ENCODE results near the gene ELAVL2. TPM values are rescaled to one million over a fixed set of nuclear protein-coding genes. Genes with fewer than 3 reads are reported as not detected.

The ELAVL2 gene
- total and polyA plus RNA-seq, 9 donors: 2.1 to 5.6 (median 3.6) TPM

- no peaks in the 10 kb centered on the region for H3K36me3 ChIP-seq (ENCODE audit: control insufficient read depth, insufficient read depth, low read length)
- no peaks in the 10 kb centered on the region for H3K4me1 ChIP-seq (ENCODE audit: control insufficient read depth, insufficient read depth, low read length)
- WGBS (ENCODE audit: insufficient coverage): 73% methylated on average over 1 of the region's 3 CpGs
- H3K9me3 ChIP-seq (replicated peaks; ENCODE audit: control insufficient read depth, low read depth, low read length): no peaks in the 10 kb centered on the region
- no peak overlapping the region for H3K4me3 ChIP-seq (ENCODE audit: low read length)
- no peak for DNase-seq
- no peak overlapping the region for H3K27ac ChIP-seq (ENCODE audit: low read length)
- H3K27me3 ChIP-seq (ENCODE audit: control insufficient read depth, insufficient read depth, low read length): no peaks in the 10 kb centered on the region
Observed at GRCh38 chr9:23796209-23796608, 29.8 kb downstream of the ELAVL2 start.

GRCh38 chr9:23790351-23791260, 35.4 kb downstream of the ELAVL2 start:
- WGBS (ENCODE audit: insufficient coverage): 31% methylated on average over 2 of the region's 9 CpGs
- Histone ChIP-seq H3K4me1 (ENCODE audit: control insufficient read depth, insufficient read depth, low read length) (no peaks in the 10 kb centered on the region), H3K27me3 (ENCODE audit: control insufficient read depth, insufficient read depth, low read length) (no peaks in the 10 kb centered on the region), H3K27ac (ENCODE audit: low read length) (no peak overlapping the region), H3K36me3 (ENCODE audit: control insufficient read depth, insufficient read depth, low read length) (no peaks in the 10 kb centered on the region), H3K9me3 (replicated peaks; ENCODE audit: control insufficient read depth, low read depth, low read length) (no peaks in the 10 kb centered on the region), H3K4me3 (ENCODE audit: low read length) (no peak overlapping the region)
- DNase-seq: peak; percentile 15

DNA sequence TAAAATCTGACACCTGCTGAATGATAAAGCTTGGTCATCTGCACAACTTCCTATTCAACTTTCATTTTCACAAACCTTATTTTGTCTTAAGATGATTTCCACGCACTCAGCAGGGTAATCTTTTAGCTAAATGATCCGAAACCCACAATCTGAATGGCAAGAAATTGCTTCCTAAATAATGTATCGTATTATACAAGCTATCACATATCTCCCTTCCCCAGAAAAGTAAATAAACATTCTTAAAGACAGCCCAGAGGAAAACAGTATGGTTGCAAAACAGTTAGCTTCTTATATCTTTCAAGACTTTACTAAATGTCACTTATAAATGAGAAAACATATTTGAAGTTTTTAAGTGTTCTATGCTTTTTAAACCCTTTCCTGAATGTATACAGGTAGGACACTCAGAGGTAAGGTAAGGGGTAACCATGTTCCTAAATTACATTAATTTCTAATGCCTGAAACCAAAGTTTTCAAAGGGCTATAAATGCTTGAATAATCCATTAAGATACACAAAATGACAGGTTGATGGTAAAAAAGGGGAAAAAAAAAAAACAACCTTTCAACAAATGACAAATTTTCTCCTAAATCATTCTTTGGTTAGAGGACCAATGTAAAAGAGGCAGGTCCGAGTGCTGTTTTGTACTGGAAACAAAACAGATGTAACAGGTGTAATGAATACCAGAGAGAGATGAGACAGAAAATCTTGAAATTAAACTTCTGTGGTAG, 36.3 kb downstream of the ELAVL2 start:
- Histone ChIP-seq H3K4me1 (ENCODE audit: control insufficient read depth, insufficient read depth, low read length) (no peaks in the 10 kb centered on the region), H3K27ac (ENCODE audit: low read length) (no peak overlapping the region), H3K36me3 (ENCODE audit: control insufficient read depth, insufficient read depth, low read length) (no peaks in the 10 kb centered on the region), H3K4me3 (ENCODE audit: low read length) (no peak overlapping the region), H3K9me3 (replicated peaks; ENCODE audit: control insufficient read depth, low read depth, low read length) (no peaks in the 10 kb centered on the region), H3K27me3 (ENCODE audit: control insufficient read depth, insufficient read depth, low read length) (no peaks in the 10 kb centered on the region)
- no peak for DNase-seq
- 40% methylated on average over 1 of the region's 4 CpGs for WGBS (ENCODE audit: insufficient coverage)

GRCh38 chr9:23784962-23785361, 41.1 kb downstream of the ELAVL2 start:
- H3K4me3 ChIP-seq (ENCODE audit: low read length): no peak overlapping the region
- WGBS (ENCODE audit: insufficient coverage): no CpG with 5 or more reads among the region's 1 CpG
- H3K27me3 ChIP-seq (ENCODE audit: control insufficient read depth, insufficient read depth, low read length): no peaks in the 10 kb centered on the region
- no peak for DNase-seq
- H3K27ac ChIP-seq (ENCODE audit: low read length): no peak overlapping the region
- H3K36me3 ChIP-seq (ENCODE audit: control insufficient read depth, insufficient read depth, low read length): no peaks in the 10 kb centered on the region
- H3K4me1 ChIP-seq (ENCODE audit: control insufficient read depth, insufficient read depth, low read length): no peaks in the 10 kb centered on the region
- H3K9me3 ChIP-seq (replicated peaks; ENCODE audit: control insufficient read depth, low read depth, low read length): no peaks in the 10 kb centered on the region

- H3K27me3 ChIP-seq (ENCODE audit: control insufficient read depth, insufficient read depth, low read length): no peaks in the 10 kb centered on the region
- peaks cover 5% of the 10 kb centered on the region for H3K4me1 ChIP-seq (ENCODE audit: control insufficient read depth, insufficient read depth, low read length)
- H3K4me3 ChIP-seq (ENCODE audit: low read length): no peak overlapping the region
- H3K27ac ChIP-seq (ENCODE audit: low read length): no peak overlapping the region
- no peaks in the 10 kb centered on the region for H3K9me3 ChIP-seq (replicated peaks; ENCODE audit: control insufficient read depth, low read depth, low read length)
- no peaks in the 10 kb centered on the region for H3K36me3 ChIP-seq (ENCODE audit: control insufficient read depth, insufficient read depth, low read length)
- WGBS (ENCODE audit: insufficient coverage): no CpG with 5 or more reads among the region's 1 CpG
- no peak for DNase-seq
Observed at GRCh38 chr9:23783509-23783908, 42.5 kb downstream of the ELAVL2 start.

DNA sequence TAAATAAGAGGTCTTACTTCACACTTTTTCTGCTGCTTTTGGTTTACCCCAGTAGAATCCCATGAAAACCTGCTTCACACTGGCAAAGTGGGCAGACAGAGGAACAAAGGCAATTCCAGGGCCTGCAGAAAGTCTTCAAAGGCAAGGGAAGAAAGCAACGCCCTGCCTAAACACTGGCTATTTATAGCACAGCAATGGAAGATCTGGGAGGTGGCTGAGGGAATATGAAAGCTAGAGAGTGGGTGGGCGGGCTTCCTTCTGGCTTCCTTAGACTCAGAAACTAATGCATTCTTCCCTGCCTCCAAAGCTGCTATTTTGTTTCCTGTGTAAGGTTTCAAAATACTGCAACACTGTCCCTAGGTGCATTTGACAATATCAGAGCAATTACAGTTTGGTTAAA, 46.8 kb downstream of the ELAVL2 start:
- Histone ChIP-seq H3K4me3 (ENCODE audit: low read length) (no peak overlapping the region), H3K27me3 (ENCODE audit: control insufficient read depth, insufficient read depth, low read length) (no peaks in the 10 kb centered on the region), H3K9me3 (replicated peaks; ENCODE audit: control insufficient read depth, low read depth, low read length) (no peaks in the 10 kb centered on the region), H3K4me1 (ENCODE audit: control insufficient read depth, insufficient read depth, low read length) (peaks cover 5% of the 10 kb centered on the region), H3K36me3 (ENCODE audit: control insufficient read depth, insufficient read depth, low read length) (no peaks in the 10 kb centered on the region), H3K27ac (ENCODE audit: low read length) (peak overlapping the region; percentile 25)
- no CpG with 5 or more reads among the region's 2 CpGs for WGBS (ENCODE audit: insufficient coverage)
- DNase-seq: peak; percentile 57

DNA sequence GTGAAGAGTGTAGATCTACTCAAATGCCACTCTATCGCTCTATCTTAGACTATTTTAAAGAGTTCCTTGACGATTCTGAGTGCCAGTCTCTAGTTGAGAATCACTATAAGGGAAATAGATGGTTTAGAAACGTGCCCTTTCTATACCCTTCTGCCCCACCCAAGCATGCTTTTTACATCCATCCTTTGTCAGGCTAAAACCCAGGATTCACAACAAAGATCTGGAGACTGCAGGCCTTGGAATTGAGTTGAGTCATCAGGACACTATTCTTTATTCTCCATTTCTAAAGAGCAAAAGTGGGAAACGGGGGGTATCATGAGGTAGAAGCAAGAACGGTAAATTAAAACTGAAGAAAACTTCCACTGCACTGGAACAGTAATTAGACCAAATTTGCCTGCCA, 48.7 kb downstream of the ELAVL2 start:
- no CpG with 5 or more reads among the region's 5 CpGs for WGBS (ENCODE audit: insufficient coverage)
- Histone ChIP-seq H3K4me3 (ENCODE audit: low read length) (no peak overlapping the region), H3K27ac (ENCODE audit: low read length) (no peak overlapping the region), H3K9me3 (replicated peaks; ENCODE audit: control insufficient read depth, low read depth, low read length) (no peaks in the 10 kb centered on the region), H3K27me3 (ENCODE audit: control insufficient read depth, insufficient read depth, low read length) (no peaks in the 10 kb centered on the region), H3K36me3 (ENCODE audit: control insufficient read depth, insufficient read depth, low read length) (no peaks in the 10 kb centered on the region), H3K4me1 (ENCODE audit: control insufficient read depth, insufficient read depth, low read length) (peaks cover 5% of the 10 kb centered on the region)
- DNase-seq: no peak

- no peak overlapping the region for H3K27ac ChIP-seq (ENCODE audit: low read length)
- H3K27me3 ChIP-seq (ENCODE audit: control insufficient read depth, insufficient read depth, low read length): no peaks in the 10 kb centered on the region
- H3K4me1 ChIP-seq (ENCODE audit: control insufficient read depth, insufficient read depth, low read length): peaks cover 5% of the 10 kb centered on the region
- H3K9me3 ChIP-seq (replicated peaks; ENCODE audit: control insufficient read depth, low read depth, low read length): no peaks in the 10 kb centered on the region
- no peaks in the 10 kb centered on the region for H3K36me3 ChIP-seq (ENCODE audit: control insufficient read depth, insufficient read depth, low read length)
- 86% methylated on average over 6 of the region's 6 CpGs for WGBS (ENCODE audit: insufficient coverage)
- no peak overlapping the region for H3K4me3 ChIP-seq (ENCODE audit: low read length)
- no peak for DNase-seq
Observed at GRCh38 chr9:23775549-23775948, 50.5 kb downstream of the ELAVL2 start.

DNA sequence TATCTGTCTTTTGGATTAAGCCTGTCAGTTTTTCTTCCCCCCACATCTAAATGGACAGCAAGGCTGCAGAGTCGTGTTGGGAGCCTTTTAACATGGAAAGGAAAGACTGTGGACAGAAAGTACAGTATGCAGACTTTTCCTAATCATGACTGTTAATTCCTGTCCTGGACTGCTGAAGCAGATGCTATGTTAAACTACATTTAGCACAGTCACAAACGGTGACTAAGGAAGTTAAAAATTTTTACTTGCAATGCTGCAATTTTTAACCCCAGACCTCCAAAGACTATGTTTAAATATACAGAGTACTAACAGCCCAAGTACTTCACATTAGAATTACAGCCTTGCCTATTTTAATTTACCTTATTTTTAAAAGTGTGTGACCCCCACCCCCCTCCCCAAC, 51.8 kb downstream of the ELAVL2 start:
- DNase-seq: no peak
- no CpG with 5 or more reads among the region's 2 CpGs for WGBS (ENCODE audit: insufficient coverage)
- Histone ChIP-seq H3K9me3 (replicated peaks; ENCODE audit: control insufficient read depth, low read depth, low read length) (peaks cover 2% of the 10 kb centered on the region), H3K4me1 (ENCODE audit: control insufficient read depth, insufficient read depth, low read length) (peaks cover 3% of the 10 kb centered on the region), H3K4me3 (ENCODE audit: low read length) (no peak overlapping the region), H3K27ac (ENCODE audit: low read length) (no peak overlapping the region), H3K27me3 (ENCODE audit: control insufficient read depth, insufficient read depth, low read length) (no peaks in the 10 kb centered on the region), H3K36me3 (ENCODE audit: control insufficient read depth, insufficient read depth, low read length) (no peaks in the 10 kb centered on the region)

DNA sequence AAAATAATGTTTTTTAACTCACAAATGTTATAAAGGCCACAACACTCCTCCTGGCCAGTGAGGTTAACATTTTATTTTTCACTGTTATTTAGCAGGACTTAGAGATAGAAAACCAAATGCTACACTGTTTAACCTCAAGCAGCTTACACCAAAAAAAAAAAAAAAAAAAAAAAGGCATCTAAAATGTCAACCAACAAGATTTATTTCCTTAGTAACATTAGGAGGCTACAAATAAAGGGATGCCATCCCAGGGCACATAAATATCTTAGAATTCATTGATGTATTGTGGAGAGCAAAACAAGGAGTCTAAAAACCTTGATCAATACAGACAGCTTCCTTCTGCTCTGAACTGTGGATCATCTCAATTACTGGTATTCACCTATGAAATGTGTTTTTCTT, 53.7 kb downstream of the ELAVL2 start:
- no peaks in the 10 kb centered on the region for H3K27me3 ChIP-seq (ENCODE audit: control insufficient read depth, insufficient read depth, low read length)

More for the DNA sequence above, 53.7 kb downstream of the ELAVL2 start:
- no peak overlapping the region for H3K27ac ChIP-seq (ENCODE audit: low read length)
- H3K9me3 ChIP-seq (replicated peaks; ENCODE audit: control insufficient read depth, low read depth, low read length): peaks cover 2% of the 10 kb centered on the region
- H3K4me3 ChIP-seq (ENCODE audit: low read length): no peak overlapping the region
- H3K4me1 ChIP-seq (ENCODE audit: control insufficient read depth, insufficient read depth, low read length): peaks cover 2% of the 10 kb centered on the region
- H3K36me3 ChIP-seq (ENCODE audit: control insufficient read depth, insufficient read depth, low read length): no peaks in the 10 kb centered on the region
- no peak for DNase-seq

Measured in muscle of leg (tissue), 11 donors.